LoVo (cell line): ENCODE measurements around the gene MTM1.

Source experiments
- DNase-seq: peaks from one replicate; pipeline ENCODE4 v3.0.0-alpha.2; 2016; ENCODE audit warnings: low spot score

MTM1 gene

DNA sequence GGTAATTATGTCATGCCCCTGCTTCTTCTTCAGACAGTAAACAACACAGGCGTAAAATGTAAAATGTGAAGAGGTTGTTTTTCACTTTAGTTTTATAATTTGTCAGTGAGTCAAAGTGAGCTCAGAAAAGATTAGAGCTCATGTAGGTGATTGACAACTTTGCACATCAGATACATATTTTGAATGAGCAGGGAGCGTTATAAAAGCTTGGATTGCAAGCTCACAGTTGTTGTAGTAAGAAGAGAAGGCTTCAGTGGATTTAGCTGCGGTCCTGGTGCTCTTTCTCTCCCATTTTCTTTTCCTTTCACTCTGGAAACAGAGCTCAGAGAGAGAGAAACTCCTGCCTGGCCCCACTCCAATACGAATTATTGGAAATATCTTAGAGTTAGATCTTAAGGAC lies 151.2 kb downstream of the MTM1 start:
- DNase-seq = no peak
